Bronchial epithelial cell (primary cell): Measurements from ENCODE around the gene GAL3ST2. TPM values are rescaled to one million over a fixed set of nuclear protein-coding genes. Genes with fewer than 3 reads are reported as not detected.
"Not testable (repeated sequence)": the region's sequence is repeated elsewhere in the genome, so short reads cannot be mapped to it uniquely, and the experiment has no call there.

Source experiments
- DNase-seq: peaks from one replicate; pipeline ENCODE4 v3.0.0-alpha.2; 2010; ENCODE audit warnings: low read depth
- FAIRE-seq: peaks from 2 replicates; lab custom pipeline; 2011; peaks lifted over from hg19 to GRCh38; lab: Jason Lieb, UNC
- H3K27me3 ChIP-seq: 2 replicates; pipeline ENCODE4 v1.5.1; 2011; ENCODE audit warnings: low read length; ENCODE audit not compliant: control insufficient read depth, insufficient read depth
- H3K36me3 ChIP-seq: 2 replicates; pipeline ENCODE4 v1.5.1; 2011; ENCODE audit warnings: low read length; ENCODE audit not compliant: control insufficient read depth, insufficient read depth
- H3K4me3 ChIP-seq: 2 replicates; pipeline ENCODE4 v1.5.1; 2011; ENCODE audit warnings: mild to moderate bottlenecking, low read depth, low read length, control low read depth
- total RNA-seq: library from RNA; depleted of rRNA; stranded (reverse); fragments of >200 nt; gene quantifications from 2 replicates; pipeline ENCODE4 v1.2.1, GENCODE V29; 2014
- TF ChIP-seq, protein P1 (sequence below): IDR thresholded peaks from 2 replicates; pipeline ENCODE4 v1.5.1; 2011; ENCODE audit warnings: mild to moderate bottlenecking, moderate library complexity, low read length, control low read depth, inconsistent platforms; ENCODE audit not compliant: insufficient read depth, severe bottlenecking

The GAL3ST2 gene
- total RNA-seq, 1 donor from 2014 or later, result not detected

DNA sequence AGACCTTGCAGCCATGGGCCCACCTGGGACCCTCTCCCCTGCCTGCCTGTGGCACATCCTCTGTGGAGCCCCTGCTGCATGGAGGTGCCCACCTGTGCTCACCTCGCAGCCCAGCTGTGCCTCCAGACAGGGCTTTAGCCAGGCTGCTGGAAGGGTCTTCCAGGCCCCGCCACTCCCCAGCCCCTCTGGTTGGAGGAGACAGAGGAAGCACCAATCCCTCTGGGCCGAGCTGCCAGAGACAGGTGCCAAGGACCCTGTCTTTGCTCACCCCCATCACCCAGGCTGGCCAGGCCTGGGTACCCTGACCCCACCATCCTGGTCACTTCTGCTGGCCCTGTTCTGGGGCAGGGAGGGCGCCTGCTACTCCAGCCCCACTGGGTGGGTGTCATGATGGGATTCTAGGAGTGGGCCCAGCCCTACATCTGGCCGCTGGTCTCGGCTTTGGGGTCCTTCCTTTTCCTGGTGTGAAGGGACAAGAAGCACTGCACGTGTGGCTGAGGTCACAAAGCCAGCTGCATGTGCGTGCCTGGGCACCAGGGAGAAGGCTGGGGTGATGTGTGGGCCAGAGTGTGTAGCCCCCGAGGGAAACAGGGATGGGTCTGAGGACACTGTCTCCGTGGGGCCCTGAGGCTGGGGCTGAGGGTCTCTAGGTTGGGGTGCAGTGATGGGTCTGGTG lies 23.0 kb downstream of the GAL3ST2 start:
- FAIRE-seq (no peak), DNase-seq (no peak)
- TF ChIP-seq, protein P1, sequence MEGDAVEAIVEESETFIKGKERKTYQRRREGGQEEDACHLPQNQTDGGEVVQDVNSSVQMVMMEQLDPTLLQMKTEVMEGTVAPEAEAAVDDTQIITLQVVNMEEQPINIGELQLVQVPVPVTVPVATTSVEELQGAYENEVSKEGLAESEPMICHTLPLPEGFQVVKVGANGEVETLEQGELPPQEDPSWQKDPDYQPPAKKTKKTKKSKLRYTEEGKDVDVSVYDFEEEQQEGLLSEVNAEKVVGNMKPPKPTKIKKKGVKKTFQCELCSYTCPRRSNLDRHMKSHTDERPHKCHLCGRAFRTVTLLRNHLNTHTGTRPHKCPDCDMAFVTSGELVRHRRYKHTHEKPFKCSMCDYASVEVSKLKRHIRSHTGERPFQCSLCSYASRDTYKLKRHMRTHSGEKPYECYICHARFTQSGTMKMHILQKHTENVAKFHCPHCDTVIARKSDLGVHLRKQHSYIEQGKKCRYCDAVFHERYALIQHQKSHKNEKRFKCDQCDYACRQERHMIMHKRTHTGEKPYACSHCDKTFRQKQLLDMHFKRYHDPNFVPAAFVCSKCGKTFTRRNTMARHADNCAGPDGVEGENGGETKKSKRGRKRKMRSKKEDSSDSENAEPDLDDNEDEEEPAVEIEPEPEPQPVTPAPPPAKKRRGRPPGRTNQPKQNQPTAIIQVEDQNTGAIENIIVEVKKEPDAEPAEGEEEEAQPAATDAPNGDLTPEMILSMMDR, result no peak
- Histone ChIP-seq H3K4me3 (no peak overlapping the region), H3K27me3 (peaks cover 7% of the 10 kb centered on the region), H3K36me3 (no peaks in the 10 kb centered on the region)

DNA sequence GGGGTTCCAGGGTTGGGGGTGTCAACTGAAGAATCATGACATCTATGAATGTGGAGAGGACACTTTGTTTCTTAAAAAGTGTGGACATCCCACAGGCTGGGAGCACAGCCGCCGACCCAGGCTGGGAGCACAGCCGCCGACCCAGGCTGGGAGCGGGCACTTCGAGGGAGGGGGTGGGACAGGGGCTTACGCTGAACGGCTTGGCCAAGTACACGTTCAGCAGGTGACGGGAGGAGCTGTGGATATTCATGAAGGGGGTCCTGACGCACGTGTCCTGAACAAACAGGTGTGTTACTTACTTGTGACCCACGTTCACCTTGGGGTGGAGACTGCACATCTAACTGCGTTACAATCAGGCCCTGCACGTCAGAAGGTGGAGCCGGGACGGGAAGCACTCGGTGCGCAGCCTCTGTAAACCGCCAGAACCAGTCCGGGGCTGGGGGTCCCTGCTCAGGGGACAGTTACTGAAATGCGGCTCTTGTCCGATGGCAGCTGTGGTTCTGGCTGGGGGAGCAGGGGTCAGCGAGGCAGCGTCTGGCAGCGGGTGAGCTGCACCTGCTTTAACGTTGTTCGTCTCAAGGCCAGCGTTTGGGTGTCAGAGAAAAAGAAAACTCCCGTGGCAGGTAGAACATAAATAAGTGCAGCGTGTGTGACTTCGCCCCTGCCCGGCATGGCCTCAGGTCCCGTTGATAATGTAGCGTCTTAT lies 23.7 kb downstream of the GAL3ST2 start:
- DNase-seq, H3K27me3 ChIP-seq, H3K36me3 ChIP-seq, H3K4me3 ChIP-seq: not testable (repeated sequence)
- FAIRE-seq, result peak; percentile 88

DNA sequence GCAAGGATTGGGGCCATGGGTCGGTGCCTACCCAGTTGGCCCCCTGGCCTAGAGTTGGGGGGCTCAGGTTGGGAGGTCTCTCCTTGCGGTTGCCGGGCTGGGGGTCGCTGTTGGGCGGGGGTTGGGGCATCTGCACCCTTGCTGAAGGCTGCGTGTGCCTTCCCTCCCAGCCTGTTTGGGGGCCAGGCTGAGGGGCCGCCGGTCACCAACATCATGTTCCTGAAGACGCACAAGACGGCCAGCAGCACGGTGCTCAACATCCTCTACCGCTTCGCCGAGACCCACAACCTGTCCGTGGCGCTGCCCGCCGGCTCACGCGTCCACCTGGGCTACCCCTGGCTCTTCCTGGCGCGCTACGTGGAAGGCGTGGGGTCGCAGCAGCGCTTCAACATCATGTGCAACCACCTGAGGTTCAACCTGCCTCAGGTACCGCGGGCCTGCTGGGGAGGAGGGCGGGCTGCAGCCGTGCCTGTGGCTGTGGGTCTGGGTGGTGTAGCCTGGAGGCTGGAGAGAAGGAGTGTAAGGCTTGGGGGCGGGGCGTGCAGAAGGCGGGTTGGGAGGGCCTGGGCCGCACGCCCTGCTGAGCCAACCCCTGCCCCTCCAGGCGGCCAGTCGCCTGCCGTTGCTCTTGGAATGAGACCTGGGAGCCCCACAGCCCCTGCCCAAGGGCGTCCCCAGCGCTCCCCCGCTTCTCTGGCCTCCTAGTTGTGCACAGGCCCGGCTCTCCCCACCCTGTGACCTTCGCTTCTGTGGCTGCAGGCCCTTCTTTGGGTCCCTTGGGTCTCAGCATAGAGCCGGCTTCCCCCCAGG lies 25.2 kb downstream of the GAL3ST2 start:
- no peak for DNase-seq
- Histone ChIP-seq H3K4me3 (no peak overlapping the region), H3K36me3 (no peaks in the 10 kb centered on the region), H3K27me3 (peaks cover 10% of the 10 kb centered on the region)
- TF ChIP-seq, protein P1, result no peak
- no peak for FAIRE-seq

DNA sequence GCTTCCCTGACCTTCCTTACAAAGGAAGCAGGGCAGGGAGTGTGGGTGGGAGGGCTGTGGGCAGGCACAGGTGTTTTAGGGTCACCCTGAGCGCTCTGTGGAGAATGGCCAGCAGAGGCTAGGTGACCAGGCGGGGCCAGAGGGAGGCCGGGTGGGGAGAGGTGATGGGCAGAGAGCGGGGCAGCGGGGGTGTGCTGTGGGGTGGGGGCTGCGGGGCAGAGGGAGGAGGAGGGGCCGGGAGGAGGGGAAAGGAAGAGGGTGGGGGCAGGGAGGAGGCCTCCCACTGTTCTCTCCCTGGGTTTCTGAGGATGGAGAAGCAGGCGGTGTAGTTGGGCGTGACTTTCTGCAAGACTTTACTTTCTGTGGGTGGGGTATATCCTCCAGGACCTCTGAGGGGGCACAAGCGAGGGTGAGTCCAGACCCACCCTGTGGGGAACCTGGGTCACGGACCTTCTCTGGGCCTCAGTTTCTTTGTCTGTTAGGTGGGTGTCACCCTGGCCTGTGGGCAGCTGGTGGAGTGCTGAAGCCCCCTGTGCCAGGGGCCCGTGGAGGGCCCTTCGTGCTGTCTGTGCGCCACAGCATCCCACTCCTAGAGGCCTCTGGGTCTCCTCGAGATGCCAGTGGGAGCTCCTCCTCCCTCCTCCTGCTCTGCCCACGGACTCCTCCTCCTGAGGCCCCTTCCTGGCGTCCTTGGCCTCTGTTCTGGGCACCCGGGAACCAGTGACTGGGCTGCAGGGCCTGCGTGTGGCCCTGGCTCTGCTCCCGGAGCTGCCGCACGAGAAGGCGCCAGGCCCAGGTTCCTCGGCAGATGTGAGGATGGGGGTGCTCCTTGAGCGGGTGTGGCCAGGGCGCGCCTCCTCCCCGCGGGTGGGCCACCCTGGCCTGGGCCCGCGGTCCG lies 26.0 kb downstream of the GAL3ST2 start:
- FAIRE-seq (no peak), DNase-seq (no peak)
- no peak overlapping the region for H3K4me3 ChIP-seq
- TF ChIP-seq, protein P1, result no peak
- peaks cover 10% of the 10 kb centered on the region for H3K27me3 ChIP-seq
- H3K36me3 ChIP-seq, result no peaks in the 10 kb centered on the region

DNA sequence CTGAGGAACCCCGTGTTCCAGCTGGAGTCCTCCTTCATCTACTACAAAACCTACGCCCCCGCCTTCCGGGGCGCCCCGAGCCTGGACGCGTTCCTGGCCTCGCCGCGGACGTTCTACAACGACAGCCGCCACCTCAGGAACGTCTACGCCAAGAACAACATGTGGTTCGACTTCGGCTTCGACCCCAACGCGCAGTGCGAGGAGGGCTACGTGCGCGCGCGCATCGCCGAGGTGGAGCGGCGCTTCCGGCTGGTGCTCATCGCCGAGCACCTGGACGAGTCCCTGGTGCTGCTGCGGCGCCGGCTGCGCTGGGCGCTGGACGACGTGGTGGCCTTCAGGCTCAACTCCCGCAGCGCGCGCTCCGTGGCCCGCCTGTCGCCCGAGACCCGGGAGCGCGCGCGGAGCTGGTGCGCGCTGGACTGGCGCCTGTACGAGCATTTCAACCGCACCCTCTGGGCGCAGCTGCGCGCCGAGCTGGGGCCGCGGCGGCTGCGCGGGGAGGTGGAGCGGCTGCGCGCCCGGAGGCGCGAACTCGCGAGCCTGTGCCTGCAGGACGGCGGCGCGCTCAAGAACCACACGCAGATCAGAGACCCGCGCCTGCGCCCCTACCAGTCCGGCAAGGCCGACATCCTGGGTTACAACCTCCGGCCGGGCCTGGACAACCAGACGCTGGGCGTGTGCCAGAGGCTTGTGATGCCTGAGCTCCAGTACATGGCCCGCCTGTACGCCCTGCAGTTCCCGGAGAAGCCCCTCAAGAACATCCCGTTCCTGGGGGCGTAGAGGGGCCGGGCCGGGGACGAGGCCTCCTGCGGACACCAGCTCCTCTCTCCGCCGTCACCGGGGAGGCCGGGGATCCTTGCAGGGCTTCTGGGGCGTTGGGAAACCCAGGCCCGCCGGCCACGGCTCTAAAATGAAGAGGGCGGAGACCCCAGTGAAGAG lies 27.0 kb downstream of the GAL3ST2 start:
- TF ChIP-seq, protein P1, result no peak
- FAIRE-seq, result no peak
- Histone ChIP-seq H3K36me3 (no peaks in the 10 kb centered on the region), H3K27me3 (peaks cover 10% of the 10 kb centered on the region), H3K4me3 (peak overlapping the region; percentile 37)
- DNase-seq, result peak; percentile 5
